GM19397 (cell line): Measurements from ENCODE around the gene MYRIP.
"Not testable (repeated sequence)": the region's sequence is repeated elsewhere in the genome, so short reads cannot be mapped to it uniquely, and the experiment has no call there.

Experiments
- ATAC-seq: cut with Tn5 transposase; IDR thresholded peaks from one replicate; pipeline ENCODE4 v1.9.1; 2021; ENCODE audit warnings: mild to moderate bottlenecking, moderate library complexity; ENCODE audit not compliant: unreplicated experiment

MYRIP gene

DNA sequence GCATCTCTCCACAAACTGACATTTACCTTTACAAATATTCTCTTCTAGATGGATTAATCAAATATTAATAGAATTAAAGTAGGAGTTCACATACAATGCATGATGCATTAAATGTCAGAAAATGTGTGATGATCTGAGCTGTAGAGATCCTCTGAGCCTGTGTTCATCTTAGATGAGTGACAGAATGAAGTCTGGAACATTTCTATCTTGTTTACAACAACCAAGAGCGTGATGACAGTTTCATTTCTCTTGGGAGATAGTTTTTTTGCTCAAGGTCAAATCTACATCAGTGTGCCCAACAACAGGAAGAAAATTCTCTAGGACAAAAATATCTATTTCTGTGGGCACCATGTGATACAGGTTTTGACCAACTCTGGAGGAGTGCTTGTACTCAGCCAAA, 211.9 kb downstream of the MYRIP start:
- no peak for ATAC-seq

DNA sequence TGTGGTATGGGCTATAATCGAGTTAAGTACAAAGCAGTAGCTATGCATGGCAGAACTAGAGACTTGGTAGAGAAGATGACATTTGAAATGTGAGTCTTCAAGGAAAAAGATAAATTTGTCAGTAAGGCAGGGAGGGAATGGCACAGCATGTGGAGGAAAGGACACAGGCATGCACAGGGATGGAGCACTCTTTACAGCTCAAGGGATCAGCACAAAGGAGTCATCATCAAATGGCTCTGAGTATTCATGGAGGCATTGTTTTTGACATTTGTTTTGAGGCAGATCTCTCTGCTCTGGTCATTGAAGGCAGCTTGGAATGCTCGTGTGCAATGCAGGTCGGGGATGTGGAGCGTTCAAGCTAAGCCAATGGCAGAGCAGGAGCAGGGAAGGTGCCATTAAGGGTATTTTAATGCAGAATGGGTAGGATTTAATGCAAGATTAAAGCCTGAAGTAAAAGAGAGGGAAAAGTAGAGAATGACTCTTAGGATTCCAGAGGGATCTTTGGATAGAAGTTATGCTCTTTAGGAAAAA, 213.0 kb downstream of the MYRIP start:
- no peak for ATAC-seq

DNA sequence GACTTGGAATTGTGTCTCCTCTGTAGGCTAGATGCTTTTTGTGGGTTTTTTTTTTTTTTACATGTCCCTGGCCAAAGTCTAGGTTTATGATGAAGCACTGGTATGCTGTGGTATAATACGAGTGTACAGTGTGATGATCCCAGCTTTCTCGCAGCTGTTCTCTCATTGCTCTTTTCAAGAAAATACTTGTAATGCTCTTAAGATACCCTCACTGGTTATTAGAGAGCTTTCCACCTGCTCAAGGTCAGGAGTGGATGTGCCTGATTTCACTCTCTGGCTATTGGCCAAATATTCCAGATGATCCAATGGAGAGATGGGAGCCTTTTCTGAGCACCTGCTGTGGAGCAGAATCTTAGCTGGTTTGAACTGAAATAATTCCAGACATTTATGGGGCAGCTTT, 215.1 kb downstream of the MYRIP start:
- no peak for ATAC-seq

DNA sequence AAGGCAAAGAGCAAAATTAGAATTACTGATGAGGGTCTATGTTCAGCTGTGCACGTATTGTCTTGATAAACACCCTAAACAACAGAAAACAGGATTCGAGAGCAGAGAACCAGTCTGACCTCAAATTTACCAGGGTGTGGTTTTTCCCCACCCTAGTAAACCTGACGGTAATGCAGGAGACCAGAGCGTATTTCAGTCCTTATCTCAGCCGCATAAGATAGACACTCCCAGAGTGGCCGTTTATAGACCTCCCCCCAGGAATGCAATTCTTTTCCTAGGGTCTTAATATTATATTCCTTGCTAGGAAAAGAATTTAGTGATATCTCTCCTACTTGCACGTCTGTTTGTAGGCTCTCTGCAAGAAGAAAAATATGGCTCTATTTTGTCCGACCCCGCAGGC, 216.5 kb downstream of the MYRIP start:
- ATAC-seq, result not testable (repeated sequence)

DNA sequence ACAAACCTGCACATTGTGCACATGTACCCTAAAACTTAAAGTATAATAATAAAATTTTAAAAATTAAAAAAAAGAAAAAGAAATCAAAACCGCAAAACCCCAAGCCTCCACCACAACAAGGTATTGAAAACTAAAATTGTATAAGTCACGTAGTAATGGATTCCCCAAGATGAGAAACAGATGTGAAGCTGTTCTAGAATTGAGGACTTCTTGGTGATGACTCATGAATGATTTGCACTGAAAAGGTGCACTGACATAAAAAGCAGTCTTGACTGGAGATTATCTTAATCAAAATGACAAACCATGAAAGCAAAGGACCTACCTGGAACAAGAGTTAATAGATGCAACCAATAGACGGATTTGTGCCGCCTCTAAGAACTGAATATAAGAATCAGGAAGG, 225.8 kb downstream of the MYRIP start:
- ATAC-seq, result no peak

DNA sequence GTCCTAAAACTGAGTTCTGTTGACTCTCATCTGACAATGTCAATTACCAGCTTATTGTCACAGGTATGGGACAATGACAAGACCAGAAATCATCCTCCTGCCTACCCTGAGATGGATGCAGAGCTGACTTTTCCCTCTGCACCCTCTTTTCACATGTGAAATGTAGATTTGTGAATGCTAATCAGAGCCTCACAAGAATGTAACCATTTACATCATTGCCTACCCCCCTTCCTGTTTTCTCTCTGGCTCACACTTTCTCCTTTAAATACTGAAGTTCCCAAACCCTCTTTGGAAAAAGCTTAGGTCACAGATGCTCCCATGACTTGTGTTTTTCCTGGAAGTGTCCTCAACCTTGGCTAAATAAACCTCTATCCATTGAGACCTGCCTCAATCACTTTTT, 228.2 kb downstream of the MYRIP start:
- ATAC-seq, result no peak

DNA sequence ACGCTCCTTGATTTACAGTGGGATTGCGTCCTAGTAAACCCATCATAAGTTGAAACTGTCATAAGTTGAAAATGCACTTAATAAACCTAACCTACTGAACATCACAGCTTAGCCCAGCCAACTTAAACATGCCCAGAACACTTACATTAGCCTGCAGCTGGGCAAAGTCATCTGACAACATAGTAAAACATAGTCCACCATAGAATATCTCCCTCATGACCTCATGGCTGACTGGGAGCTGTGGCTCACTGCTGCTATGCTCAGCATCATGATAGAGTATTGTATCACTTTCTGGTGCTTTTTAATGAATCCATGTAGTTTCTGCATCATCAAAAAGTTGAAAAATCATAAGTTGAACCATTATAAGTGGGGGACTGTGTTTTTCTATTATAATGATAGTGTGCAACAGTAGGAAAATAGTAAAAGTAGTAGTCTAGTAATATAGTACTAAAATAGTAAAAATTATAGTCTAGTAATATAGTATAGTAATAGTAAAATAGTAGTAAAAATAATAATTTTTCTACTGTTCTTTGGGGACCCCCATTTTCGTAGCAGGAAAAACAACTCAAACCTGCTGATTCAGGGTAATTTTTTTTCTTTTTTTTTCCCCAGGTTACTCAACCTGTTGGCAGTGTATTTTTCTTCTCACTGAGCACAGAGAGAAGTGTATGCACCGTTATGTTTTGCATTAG, 233.5 kb downstream of the MYRIP start:
- ATAC-seq, result no peak

DNA sequence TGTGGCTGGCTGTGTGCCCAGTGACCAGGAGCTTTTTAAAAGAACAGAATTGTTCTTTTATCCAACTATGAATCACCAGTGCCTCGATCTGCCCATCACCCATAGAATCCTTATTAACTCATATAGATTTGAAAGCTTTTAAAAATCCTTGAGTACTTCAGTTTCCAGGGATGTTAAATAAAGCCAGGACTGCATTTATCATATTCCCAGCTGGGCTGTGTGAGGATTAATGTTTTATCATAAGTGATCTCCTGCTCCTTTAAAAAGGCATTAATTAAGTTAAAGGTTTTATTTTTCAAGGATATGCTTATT, 234.0 kb downstream of the MYRIP start:
- no peak for ATAC-seq

DNA sequence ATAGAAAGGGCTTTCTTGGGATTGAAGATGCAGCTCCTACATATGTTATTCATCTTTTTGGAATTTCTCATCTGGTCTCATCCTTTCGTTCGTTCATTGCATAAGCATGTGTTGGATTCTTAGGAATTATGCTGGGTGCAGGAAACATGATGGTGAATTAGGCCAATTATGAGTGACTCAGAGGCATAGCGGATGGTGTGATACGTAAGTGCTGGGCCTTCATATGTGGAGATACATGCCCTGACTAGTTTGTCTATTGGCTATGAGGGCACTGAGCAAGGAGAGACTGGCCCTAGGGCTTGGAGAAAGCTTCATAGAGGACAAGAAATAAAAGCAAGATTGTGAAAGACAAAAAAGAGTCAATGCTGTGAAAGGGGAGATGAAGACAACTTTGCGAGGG, 235.1 kb downstream of the MYRIP start:
- no peak for ATAC-seq

DNA sequence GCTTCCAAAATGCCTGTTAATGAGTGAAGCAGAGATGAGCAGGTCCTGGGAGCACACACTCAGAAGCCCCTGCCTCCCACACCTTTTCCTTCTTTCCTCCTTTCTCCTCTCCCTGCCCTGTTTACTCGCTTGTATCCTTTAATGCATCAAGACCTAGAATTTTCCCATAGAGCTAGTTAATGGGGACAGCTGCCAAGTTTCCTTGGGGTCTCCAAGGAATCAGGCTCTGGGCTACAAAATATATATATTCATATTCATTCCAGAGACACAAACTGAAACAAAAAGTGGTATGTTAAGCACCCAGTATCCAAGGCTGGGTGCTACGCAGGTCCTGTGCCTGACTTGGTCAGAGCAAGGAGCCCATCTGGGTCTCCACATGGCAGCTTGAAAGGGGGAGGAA, 235.6 kb downstream of the MYRIP start:
- no peak for ATAC-seq

DNA sequence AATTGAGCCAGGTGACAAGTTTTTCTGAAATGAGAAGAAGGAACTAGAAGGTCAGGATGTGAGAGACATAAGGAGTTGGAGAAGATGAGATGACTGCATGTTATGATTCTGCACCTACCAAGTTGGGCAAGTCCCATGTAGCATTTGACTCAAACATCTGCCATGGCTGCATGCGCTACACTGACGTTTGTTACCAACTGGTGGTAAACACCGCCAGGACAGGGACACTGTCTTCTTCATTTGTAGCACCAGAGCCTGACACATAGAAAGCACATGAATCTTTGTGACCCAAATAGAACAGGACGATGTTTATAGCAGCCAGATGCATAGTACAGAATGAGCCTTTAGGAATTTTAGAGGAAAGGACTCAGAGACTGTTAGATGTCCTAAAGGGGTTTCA, 236.7 kb downstream of the MYRIP start:
- no peak for ATAC-seq

DNA sequence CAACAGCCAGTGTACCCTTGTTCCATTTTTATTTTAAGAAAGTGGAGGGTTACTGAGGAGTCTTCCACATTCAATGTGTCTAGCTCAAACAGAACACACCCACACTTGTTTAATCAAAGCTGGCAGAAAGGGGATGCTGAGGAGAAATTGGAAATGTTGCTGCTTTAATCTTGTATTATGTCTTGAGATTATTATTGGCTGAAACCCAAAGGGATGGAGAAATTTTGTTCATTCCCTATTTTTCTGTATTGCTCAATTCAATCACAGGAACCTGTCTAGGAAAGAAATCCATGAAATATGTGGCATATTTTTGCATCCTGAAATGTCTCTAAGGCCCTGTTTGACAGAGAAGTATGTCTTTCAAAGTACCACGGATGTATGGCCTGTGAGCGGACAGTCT, 238.0 kb downstream of the MYRIP start:
- no peak for ATAC-seq

DNA sequence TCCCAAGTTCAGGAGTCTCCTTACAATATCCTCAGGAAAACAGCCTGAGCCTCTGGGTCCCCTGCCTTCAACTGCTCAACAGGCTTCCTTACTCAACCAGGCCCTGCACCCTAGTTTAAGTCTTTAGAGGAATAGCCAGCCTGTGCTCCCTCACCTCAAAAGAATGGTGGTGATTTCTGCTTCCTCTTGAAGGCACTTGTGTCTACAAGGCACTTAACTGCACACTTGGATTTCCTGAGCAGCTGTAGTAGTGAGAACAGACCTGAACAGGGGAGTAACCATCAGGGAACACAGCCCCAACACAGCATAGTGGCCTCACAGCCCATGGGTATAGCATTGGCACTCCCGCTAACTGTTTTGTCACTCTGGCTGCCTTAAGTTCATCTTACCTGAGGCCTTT, 244.3 kb downstream of the MYRIP start:
- ATAC-seq, result no peak

DNA sequence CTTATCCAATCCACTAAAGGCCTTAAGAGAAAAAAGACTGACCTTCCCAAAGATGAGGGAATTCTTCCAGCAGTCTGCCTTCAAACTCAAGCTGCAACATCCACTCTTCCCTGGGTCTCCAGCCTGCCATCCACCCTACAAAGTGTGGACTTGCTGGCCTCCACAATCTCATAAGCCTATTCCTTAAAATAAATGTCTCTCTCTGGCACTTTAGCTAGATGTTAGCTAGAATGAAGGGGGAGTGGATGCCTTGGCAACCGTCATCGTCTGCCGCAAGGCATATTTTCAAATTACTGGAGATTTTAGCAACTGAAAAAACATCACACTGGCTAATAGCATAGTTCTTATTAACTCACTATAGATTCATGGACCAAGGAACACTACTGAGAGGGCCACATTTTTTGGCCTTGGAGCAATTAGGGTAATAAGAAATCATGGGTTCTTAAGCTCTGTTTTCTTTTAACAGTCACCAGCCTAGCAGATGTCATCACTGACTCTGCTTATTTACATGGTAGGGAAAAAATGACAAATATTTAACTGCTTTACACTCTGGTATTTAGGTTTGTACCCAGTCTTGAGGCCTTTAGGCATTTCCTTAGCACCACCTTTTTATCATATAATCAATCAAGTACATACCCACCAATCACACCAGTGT, 245.3 kb downstream of the MYRIP start:
- no peak for ATAC-seq

DNA sequence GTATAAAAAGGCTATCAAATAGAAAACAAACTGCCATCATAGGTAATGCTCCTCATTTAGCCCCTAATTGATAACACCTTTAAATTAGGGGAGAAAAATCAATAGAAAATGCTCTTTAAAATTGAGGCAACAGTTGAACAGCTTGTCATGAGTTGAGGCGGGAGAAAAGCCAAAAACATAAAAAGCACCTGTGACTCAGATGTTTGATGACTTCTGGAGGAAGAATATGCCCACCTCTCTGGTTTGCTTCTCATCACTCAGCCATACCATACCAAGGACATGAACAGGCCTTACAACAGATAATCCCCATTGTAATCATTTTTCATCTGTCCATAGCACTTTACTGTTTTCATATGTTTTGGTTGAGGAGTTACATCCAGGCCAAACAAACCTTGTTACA, 246.0 kb downstream of the MYRIP start:
- ATAC-seq, result no peak

DNA sequence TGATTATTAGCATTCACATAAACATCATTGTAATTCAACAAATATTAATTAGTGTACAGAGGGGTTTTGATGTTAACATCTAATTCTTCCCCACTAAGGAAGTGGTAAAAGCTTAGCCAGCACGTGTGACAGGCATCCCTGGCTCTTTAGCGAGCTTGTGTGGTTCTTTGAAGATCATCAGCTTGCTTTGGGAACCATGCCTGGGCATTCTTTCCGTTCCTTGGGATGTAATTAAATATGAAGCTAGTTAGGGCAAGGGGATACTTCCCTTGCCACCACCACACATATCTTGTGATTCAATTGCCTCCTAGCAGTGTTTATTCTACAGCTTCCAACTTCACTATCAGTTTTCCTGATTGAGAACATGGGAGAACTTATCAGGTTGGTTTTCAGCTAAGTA, 246.5 kb downstream of the MYRIP start:
- no peak for ATAC-seq

DNA sequence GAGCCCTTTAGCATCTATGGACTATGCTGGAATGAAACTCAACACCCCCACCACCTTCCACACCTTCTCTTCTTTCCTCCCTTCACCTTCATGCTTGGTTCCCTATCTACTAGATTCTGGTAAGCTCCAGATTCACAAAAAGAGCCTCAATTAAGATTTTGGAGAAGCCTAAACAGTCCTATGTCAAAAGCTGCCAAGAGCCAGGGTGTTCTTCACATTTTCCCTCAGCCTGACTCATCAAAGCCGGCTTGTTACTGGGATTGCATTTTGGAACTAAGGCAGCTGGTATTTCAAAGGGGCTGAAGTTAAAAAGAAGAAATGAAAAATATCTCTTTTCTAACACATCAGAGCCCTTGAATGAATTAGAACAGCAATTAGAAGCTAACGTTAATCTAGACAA, 247.7 kb downstream of the MYRIP start:
- ATAC-seq, result no peak

DNA sequence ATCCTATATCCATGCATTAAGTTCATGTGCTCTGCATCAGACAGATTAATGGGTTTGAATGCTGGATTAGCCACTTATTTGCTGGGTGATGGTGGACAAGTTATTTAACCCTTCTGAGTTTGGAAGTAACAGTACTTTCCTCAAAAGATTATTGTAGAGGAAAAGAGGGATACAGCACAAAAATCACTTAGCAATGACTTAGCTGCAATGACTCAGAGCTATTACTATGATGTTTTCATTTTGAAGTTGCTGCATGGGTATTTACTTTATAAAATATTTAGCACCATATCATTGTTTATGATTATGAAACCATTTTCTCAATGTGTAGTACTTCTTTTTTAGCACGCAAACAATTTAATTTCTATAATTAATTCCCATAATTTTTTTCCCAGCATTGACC, 248.4 kb downstream of the MYRIP start:
- ATAC-seq, result no peak

DNA sequence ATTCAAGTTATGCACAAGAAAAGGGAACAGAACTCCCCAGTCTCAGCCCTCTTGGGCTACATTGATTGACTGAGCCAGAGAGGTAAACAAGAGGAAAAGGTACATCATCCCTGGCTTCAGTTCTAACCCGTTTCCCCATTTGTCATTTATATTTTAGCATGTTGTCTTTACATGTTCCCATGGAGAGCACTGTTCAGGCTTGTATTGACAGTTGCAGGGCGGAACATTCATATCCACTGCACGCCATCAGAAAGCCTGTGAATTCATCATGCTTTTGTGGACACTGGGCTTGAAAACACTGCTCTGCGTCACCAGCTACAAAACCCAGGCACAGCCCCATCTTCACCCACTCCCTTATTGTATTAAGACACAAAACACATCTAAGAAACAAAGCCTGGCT, 259.2 kb downstream of the MYRIP start:
- no peak for ATAC-seq

DNA sequence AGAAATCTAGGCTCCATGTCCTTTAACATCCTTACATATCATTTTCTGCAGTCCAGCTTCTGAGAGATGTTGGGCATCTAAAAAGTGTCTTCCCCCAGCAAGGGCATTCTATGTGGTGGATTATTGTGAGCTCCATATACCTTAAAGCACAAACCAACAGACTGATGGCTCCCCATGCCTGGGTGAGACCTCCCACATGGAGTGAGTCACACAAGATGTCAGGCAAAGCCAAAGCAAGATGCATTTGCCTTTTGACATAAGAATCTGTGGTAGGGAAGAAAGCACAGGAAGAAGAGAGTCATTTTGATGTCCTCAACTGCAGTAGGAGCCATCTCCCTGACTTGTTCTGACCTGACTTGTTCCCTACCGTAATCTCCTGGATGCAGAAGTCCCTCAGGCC, 261.4 kb downstream of the MYRIP start:
- ATAC-seq, result no peak

DNA sequence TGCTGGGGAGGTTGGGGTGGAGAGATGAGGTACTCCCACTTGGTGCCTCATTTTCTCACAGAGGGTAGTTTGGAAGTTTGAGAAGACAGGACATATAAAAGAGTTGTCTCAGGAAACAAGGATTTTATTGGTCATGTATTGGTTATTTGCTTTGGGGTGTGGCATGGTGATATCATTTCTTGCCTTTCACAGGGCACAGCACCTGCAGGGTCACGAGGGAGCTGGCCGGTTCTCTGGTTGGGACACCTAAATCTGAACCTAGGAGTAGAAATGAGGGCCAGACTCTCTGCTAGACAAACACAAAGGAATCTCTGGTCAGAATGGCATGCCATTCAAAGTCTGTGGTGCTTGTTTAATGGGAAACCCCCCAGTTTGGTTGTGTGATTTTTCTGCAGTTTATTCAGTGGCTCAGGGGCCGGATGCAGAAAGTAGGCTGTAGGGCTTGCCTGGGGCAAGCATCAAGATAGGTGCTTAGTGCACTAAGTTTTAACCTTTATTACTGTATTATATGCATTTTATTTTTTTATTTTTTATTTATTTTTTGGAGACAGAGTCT, 262.4 kb downstream of the MYRIP start:
- no peak for ATAC-seq

DNA sequence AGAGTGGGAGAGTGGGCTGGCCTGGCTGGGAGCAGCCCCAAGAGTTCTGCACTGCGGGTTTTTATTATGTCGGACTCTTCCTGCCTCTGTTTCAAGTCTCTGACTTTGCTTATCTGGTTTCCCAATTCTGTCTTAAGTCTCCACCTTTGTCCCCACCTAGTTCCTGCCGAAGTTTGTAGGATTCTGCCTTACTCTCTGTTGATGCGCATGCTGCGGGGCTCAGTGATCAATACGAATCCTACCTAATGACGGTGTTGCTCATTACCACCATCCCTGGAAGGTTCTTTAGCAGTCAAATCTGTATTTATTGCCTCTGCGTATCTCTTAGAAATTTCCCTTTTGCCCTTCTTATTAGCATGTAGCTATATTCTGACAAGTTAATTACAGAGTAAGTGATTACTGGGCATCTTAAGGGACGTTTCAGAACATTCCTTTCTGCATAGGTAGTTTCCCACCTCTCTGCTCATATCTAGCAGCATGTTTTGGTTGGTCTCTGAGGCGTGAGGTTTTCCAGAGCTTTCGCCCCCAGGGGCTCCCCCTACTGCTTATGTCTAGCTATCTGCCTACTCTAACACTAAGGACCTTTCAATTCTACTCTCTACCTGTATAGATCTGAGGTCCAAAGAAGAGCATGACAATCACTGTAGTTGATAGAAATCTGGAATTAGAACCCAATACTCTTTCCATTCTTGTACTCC, 264.1 kb downstream of the MYRIP start:
- no peak for ATAC-seq
